HG03196 (cell line): Measurements from ENCODE around the gene NRDE2.
"Not testable (repeated sequence)": the region's sequence is repeated elsewhere in the genome, so short reads cannot be mapped to it uniquely, and the experiment has no call there.

ENCODE experiments used
- ATAC-seq: cut with Tn5 transposase; IDR thresholded peaks from one replicate; pipeline ENCODE4 v1.9.1; 2021; ENCODE audit not compliant: unreplicated experiment

NRDE2 gene

DNA sequence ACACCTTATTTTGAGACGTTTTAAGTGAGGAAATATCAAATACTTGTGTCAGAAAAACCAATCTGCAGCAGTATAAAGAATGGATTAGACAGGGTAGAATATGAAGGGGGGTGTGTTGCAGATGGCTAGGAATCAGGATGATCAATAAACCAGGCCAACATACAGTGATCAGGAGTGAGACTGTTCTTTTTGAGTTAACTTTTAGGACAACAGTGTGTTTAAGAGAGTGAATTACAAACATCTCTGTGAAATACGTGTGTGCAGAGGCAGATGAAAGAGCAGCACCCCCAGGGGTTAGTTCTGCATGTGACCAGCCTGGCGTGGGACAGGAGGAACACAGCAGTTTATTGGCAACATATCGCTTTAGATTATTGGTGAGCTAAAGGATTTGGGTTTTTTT lies 10.6 kb upstream of the NRDE2 start:
- ATAC-seq, result no peak

DNA sequence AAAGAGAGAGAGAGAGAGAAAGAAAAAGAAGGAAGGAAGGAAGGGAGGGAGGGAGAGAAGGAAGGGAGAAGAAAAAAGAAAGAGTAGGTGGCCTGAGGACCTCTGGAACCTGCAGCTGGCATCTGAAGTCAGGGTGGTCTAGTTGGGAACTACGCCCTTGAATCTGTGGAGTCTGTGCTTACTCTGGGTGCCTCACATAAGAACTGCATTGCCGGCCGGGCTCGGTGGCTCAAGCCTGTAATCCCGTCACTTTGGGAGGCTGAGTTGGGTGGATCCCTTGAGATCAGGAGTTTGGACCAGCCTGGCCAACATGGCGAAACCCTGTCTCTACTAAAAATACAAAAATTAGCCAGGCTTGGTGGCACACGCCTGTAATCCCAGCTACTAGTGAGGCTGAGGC lies 10.0 kb upstream of the NRDE2 start:
- no peak for ATAC-seq

DNA sequence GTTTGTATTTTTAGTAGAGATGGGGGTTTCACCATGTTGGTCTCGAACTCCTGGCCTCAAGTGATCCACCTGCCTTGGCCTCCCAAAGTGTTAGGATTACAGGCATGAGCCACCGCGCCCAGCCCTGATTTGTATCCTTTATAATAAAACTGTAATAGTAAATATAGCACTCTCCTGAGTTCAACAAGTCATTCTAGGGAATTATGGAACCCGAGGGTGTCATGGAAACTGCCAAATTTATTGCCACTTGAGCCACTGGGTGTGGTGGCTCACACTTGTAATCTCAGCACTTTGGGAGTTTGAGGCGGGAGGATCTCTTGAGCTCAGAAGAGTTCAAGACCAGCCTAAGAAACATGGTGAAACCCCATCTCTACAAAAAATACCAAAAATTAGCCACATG lies 9.5 kb upstream of the NRDE2 start:
- not testable (repeated sequence) for ATAC-seq

DNA sequence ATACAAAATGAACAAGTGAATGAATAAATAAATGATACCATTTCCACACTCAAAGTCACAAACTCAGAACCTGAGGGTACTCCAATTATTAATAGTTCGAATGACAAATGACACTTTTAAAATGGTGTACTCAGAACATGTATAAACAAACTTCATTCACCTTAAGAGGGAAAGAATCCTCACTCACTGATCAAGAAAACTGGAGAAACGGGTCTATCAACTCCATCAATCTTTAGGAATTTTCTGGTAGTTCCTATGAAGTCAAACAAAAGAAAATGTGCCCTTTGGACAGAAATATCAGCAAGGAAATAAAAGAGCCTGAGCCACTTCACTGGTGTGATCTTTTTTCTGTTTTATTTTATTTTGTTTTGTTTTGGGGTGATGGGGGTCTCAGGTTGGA lies 5.2 kb upstream of the NRDE2 start:
- no peak for ATAC-seq

DNA sequence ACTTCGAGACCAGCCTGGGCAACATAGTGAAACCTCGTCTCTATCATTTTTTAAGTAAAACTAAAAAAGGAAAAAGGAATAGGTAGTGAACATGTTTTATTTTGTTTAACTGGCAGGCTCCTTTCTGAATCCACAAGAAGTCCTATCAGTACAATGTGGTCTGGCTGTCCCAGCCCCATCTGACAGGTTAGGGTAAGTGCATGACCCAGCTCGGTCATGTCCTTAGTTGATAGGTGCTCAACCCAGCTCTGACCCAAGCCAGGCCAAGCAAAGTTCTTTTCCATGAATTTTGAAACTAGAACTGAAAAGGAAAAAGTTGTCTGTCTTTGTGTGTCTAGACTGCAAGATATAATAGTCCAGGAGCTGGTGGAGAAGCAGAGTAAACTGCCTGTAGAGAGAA lies 4.7 kb upstream of the NRDE2 start:
- ATAC-seq, result no peak

DNA sequence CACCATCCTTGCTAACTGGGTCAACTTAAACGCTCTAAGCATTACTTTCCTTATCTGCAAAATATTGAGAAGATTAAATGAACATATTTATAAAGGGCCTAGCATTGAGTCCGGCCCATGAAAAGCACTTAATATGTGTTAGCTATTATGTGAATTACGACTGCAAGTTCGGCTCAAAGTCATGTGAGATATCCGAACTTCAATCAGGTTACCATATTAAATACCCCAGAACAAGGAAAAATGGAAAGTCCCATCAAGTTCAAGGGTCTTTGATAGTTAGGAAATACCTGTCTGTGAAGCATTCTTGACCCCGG lies 487 bp upstream of the NRDE2 start:
- no peak for ATAC-seq

DNA sequence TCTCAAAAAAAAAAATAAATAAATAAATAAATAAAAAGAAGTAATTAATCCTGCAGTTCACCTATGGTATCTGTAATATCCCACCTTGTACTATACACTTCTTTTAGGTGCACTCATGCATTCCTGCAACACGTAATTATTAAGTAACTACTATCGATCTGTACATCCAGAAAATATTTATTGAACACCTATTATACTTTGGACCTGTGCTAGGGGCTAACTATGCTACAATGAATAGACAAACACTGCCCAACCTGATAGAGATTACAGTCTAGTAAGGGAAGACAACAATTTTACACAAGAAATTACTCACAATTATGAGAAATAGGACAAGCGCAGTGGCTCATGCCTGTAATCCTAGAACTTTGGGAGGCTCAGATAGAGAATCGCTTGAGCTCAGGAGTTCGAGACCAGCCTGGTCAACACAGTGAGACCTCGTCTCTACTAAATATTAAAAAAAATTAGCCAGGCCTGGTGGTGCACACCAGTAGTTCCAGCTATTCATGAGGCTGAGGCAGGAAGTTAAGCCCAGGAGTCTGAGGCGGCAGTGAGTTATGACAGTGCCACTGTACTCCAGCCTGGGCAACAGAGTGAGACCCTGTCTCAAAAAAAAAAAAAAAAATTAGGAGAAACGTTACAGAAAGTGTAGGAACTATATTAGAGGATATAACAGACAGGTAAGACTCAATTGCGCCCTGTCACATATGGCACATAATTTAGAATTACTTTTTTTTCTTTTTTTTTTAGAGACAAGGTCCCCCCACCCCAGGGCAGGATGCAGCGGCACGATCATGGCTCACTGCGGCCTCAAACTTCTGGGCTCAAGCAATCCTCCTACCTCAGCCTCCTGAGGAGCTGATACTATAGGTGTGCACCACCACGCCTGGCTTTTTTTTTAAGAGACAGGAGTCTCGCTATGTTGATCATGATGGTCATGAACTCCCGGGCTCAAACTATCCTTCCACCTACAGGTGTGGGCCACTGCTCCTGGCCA lies 1.2 kb downstream of the NRDE2 start:
- ATAC-seq, result no peak

DNA sequence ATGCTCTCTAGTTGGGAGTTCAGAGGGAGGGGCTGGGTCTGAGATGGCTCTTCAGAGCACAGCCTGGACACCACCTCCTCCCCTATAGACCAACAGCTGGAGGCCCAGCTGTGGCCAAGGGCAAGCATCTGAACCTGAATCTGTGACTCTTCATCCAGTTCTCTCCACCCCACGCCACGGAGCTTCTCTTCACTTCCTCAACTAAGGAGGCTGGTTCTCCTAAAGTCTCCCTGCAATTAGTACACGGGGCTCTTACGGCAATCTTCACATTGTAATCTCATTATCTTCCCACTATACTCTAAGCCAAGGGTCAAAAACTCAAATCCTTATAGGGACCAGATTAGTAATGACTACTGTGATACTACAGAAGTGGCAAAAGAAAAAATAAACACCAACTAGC lies 9.8 kb downstream of the NRDE2 start:
- ATAC-seq, result no peak

DNA sequence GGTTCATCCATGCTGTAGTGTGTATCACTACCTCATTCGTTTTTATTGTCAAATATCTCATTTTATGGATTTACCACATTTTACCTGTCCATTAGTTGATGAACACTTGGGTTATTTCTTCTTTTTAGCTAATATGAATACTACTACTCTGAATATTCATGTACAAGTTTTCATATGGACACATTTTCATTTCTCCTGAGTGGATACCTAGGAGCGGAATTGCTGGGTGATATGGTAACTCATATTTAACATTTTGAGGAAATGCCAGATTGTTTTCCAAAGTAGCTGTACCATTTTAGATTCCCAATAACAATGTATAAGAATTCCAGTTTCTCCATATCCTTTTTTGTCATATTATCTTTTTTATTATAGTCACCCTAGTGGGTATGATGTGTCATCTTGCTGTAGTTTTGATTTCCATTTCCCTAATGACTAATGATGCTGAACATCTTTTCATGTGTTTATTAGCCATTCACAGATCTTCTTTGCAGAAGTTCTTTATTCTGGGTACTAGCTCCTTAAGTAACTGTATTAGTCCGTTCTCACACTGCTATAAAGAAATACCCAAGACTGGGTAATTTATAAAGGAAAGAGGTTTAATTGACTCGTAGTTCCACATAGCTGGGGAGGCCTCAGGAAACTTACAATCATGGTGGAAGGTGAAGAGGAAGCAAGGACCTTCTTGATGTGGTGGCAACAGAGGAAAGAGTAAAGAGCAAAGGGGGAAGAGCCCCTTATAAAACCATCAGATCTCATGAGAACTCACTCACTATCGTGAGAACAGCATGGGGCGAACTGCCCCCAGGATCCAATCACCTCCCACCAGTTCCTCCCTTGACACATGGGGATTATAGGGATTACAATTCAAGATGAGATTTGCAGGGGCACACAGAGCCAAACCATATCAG lies 11.9 kb downstream of the NRDE2 start:
- no peak for ATAC-seq

DNA sequence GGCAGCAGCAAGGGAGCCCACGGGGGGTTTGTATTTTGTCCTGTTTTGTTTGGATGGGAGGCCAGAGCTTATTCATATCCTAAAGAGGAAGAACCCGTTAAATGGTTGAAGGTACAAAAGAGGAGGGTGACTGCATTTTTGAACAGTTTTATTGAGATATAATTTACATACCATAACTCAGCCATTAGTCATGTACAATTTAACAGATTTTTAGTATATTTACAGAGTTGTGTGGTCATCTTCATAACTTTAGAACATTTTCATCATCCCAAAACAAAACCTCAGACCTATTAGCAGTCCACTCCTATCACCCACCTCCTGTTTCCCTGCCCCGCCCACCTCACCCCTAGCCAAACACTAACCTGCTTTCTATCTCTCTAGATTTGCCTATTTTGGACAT lies 12.6 kb downstream of the NRDE2 start:
- no peak for ATAC-seq

DNA sequence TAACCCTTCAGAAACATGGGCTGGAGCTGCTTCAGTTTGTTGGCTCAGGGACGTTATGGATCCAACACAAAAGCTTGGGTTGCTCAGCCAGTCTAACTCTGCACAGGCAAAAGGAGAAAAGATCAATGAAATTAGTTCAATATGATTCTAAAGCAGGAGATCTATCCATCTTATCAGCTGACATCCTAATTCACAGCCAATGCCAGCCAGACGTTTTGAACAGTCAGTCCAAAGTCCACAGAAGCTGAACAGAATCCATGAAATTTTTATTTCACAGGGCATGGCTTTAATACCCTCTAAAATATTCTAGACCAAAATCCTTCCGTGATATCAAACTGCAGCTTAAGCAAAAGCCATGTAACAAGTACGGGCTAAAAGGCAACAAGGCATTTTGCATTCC lies 13.7 kb downstream of the NRDE2 start:
- ATAC-seq, result no peak

DNA sequence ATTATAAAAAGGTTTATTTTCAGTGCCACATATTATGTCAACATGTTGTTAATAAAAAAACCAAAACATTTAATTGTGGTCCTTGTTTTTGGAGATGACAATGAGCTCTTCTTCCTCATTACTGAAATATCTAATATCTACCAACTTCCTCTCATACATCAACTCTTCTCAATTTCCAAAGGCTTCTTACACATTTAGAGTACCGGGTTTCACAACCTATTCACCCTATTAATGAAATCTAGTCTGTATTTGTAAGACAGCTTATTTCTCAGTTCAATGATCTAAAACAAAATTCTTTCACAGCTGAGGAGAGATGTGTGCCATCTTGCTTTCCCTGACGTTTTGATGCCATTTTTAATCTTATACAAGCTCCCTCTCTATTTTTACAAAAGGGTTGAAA lies 14.5 kb downstream of the NRDE2 start:
- no peak for ATAC-seq

DNA sequence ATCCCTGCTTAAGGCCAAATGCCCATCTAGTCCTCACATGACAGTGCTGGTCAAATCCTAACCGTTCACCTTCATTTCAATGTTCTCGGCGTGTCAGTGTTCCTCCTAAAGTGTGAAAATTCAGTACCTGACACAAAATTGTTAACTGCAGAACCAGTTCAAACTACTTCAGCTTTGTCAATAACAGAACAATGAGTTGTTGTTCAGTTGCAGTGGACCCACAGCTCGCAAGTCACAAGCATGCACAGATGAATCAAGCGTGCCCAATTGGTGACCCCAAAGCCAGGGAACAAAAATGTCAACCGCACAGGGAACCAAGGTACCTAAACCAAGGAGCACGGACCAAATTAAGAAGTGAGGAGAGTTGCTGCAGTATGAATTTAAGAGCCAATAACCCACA lies 23.2 kb downstream of the NRDE2 start:
- ATAC-seq, result no peak

DNA sequence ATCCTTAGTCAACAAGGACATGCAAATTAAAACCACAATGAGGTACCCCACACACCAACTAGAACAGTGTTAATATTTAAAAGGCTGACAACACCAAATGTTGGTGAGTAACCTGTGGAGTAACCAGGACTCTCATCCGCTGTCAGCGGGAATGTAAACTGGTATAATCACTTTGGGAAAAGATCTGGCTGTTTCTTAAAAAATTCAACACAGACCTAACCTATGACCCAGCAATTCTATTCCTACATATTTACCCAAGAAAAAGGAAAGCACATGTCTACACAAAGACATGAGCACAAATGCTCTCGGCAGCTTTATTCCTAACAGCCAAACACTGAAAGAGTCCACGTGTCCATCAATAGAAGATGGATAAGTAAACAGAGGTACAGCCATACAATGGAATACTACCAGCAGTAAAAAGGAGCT lies 26.6 kb downstream of the NRDE2 start:
- ATAC-seq, result no peak

DNA sequence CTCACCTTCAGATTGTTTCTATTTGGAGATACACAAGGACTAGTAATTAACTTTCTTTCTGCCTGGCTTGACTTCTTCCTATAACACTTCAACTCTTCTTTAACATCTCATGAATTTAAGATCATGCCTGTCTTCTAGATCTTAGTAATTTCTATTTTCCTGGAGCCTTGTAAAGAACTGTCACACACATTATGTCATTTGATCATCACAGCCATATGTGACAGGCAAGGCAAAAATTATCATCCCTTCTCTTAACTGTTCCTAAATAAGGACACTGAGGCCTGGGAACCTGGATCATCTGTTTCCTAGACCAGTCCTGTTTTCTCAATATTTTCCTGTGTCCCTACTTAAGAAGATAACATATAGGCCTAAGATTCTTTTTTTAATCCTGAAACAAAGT lies 27.2 kb downstream of the NRDE2 start:
- no peak for ATAC-seq

DNA sequence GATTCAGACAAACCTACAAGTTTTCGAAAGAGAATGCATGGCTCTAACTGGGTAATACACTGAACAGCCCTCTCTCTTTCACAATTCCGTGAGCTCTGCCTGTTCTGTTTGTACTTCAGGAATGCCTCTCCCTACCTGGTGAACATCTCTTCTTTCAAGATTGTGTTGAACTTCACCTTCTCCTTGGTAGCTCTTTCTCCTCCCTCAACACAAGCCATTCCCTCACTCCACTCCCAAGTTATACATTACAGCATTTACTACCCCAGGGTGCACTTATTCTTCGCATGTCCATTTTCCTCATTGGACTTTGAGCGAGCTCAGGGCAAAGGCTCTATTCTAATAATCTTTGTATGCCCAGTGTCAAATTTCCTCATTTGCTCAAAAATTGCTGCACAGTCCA lies 28.3 kb downstream of the NRDE2 start:
- ATAC-seq, result no peak

DNA sequence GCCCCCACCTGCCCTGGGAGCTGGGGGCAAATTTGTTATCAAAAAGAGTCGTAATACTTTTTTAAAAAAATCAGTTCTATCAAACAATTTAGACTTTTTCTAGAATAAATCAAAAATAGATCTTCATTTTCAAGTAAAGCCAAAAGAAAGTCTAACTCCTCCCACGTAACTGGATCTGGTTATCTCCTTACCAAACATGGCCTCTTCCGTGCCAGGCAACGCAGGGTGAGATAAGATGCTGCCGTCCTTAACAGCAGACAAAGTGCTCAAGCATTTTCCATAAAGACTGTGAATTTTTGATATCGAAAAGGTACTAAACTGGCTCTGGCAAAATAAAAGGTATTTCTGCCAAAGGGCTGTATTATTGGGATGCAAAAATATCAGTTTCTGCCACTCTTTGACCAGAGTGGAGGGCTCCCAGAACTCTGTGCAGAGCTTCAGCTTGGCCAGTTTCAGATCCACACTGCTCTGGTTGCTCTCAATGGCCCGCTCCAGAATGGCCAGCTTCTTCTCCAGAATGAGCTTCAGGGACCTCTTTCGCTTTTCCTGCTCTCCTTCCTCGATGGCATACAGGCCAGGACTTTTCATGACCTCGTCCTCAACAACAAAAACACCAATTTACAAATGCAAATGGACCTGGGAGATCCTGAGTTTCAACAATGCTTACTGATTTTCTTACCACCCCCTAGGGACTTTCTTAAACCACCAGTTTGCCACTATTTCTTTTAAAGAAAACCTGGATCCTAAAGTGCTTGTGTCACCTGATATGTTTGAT lies 29.0 kb downstream of the NRDE2 start:
- no peak for ATAC-seq

DNA sequence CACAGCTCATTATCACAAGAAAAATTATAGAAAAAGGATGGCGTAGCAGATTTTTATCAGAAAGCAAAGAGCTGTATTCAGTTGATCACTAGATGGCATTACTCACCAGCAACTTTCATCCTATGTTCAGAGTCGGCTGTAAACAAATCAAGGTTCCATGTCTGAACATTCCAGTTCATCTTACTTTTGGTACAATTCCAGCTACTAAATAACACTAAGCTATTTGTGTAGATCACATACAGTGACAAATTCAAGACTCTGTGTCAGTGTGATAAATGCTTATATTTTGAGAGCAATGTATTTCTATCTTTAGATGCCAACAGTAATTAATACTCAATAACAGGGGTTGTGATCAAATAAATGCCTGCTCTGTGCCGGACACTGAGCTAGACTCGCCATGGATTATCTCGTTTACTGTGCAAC lies 30.1 kb downstream of the NRDE2 start:
- ATAC-seq, result no peak

DNA sequence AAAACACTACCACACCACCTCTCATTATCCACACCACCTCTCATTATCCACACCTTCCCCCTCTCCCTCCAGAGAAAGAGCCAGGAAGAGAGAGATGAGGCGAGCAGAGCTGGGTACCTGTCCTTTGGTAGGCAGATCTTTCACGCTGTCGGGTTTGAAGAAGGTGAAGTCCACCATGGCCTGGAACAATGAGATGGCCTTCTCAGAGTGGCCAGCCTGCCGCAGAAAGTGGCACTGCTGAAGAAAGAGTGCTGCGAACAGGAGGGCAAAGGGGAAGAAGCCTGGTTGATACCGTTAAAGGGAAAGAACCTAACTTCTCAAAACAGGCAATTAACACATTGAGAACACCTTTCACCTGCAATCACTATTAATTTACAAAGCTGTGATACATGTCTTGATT lies 30.6 kb downstream of the NRDE2 start:
- ATAC-seq, result no peak

DNA sequence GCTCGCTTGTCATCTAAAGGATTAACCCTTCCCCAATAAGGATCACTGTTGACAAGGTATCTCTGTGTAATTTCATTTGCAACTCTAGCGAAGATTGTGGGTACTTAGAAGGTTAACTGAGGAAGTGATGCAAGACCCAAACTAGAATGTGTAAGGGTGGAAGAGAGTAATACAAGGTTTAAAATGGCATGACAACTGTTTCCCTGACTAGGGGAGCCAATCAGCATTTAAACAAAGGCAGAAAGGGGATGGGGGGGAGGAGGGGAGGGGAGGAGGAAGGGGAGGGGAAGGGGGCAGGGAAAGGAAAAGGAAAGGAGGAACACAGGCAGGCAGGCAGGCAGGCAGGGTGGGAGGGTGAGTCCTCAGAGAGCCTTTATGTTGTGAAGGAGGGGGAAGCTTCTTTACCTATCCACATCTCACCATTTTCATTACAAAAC lies 31.1 kb downstream of the NRDE2 start:
- no peak for ATAC-seq

DNA sequence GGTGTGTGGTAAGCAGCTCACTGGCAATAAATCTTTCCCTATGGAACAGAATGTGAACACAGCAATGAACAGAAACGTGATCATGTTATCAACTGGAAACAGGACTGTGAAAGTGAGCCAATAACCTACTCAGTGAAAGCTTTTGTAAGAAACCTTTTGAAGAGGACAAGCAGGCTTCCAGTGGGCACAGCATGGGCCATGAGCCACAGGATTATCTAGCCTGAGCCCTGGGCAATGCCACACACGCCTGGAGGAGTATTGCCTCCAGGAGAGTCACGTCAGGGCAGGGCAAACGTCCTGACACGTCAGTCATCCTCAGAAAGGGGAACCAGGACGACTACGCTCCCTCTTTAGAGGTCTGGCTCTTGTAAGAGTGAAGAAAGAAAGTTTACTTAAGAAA lies 32.3 kb downstream of the NRDE2 start:
- ATAC-seq, result no peak
